ENCODE data around the gene SGIP1.
"Not testable (repeated sequence)": the region's sequence is repeated elsewhere in the genome, so short reads cannot be mapped to it uniquely, and the experiment has no call there.

Gene SGIP1

DNA sequence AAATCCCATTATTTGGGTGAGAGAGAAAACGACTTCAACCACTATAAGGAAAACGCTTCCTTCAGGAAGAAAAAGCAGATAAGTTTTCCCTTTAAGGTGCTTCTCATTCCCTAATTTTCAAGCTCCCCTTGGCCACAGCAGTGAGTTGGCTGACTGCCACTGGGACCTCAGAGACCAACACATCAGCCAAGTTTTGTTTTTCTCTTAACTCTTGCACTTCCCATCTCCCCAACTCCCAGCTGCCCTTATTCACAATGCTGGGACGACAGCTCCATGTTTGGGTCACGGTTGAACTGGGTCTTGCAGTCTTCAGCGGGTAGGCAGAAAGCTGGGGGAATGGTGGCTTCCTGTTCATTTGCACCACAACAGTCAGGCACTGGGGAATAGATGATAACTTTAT lies 18.9 kb downstream of the SGIP1 start:
- DNase-seq (ENCODE audit: low read depth, low spot score), result peak; percentile 49

- DNase-seq (ENCODE audit: low read depth, low spot score), result peak; percentile 65
These were observed 19.9 kb downstream of the SGIP1 start for GRCh38 chr1:66553846-66554245.

DNA sequence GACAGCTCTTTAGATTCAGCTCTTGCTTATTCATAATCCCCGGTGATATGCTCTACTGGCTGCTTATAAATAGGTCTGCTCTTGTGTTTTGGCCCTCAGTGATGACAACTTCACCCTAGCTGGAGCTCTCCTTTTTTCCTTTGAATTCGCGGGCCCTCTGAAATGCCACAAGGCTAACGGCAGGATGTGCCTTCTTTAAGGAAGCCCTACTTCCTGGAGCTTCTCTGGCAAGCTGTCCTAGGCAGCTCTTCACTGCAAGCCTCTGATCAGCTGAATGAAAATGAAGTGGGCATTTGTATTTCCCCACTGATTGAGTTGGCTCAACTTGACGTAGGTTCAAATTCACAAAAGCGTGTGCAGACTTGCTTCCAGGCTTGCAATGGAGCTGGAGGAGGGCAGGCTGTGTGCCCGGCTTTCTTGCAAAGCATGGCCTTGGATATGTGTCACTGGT lies 22.2 kb downstream of the SGIP1 start:
- no peak for DNase-seq (ENCODE audit: low read depth, low spot score)

GRCh38 chr1:66557157-66557556 lies 23.2 kb downstream of the SGIP1 start:
- DNase-seq (ENCODE audit: low read depth, low spot score), result no peak

- DNase-seq (ENCODE audit: low read depth, low spot score), result no peak
These were observed 25.6 kb downstream of the SGIP1 start for GRCh38 chr1:66559517-66559916.

GRCh38 chr1:66562561-66562960 lies 28.6 kb downstream of the SGIP1 start:
- no peak for DNase-seq (ENCODE audit: low read depth, low spot score)

DNA sequence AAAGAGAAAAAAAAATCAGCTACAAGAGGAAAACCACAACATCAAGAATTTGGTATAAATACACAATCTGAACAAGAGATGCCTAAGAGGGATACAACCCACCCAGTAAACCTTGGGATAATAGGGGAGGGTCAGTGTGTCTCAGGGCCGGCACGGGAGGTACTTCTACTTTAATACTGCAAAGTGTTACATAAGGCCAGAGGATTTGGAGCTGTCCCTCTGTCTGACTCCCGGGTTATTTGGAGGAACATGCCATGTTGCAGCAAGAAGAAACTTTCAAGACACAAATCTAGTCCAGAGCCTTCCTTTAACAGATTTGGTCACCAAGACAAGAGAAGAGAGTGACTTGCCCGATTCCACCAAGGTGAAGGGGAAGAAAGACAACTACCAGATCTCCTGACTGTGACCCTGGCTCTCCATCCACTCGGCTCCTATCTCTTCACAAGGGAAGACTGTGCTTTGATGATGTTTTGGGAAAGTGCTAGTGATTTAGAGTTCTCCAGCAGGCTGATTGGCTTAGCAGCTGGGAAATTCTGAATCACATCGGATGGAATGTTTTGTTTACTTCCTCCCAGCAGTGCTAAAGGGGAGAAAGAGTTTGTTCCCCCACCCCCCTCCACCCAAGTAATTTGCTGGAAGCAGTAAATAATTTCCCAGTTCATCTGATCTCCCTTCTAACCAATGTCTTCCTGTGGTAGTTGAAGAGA lies 29.3 kb downstream of the SGIP1 start:
- DNase-seq (ENCODE audit: low read depth, low spot score), result peak; percentile 89

DNA sequence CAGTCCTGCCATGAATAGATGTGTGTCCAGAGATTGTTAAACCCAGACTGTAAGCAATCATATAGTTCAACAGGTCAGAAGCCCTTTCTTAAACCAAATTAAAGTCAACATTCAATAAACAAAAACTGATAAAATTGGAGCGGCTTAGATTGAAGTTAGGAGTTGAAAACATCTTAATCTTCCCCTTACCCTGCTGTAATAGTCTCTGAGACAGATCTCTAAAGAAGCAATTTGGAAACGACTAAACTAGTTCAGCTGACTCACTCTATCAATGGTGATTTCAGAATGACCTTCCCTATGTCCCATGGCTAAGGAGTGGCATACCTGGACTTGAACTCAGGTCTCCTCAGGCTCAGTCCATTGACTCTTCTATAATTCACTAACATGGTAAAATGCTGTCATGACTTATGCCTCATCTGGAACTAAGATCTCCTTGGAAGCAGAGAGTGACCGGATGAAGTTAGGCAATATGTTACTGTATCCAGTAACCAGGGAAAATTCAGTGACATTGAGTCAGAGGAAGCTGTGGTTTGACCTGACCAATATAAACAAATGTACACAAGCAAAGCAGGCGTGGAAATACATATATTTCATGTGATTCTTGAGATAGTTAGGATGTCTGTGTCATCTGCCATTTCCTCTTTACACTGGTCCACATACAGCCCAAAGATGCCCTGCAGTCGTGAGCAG lies 30.1 kb downstream of the SGIP1 start:
- peak; percentile 72 for DNase-seq (ENCODE audit: low read depth, low spot score)

DNA sequence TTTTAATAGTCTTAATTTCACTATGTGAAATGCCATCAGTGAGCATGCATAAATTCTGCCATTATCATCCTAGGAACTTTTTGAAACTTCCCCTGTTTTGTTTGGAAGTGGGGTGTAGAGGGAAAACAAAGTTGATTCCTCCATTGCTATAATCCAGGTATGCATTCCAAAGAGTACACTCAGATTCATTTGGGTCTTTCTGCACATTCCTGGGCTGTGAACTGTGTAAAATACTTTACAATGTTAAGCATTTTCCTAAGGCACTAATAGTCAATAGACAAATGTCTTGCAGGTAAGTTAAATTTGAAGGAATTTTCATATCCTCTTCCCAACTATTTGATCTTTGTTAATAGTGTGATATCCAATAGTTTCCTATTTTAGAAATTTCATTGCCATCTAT lies 36.2 kb downstream of the SGIP1 start:
- DNase-seq (ENCODE audit: low read depth, low spot score), result peak; percentile 44

DNA sequence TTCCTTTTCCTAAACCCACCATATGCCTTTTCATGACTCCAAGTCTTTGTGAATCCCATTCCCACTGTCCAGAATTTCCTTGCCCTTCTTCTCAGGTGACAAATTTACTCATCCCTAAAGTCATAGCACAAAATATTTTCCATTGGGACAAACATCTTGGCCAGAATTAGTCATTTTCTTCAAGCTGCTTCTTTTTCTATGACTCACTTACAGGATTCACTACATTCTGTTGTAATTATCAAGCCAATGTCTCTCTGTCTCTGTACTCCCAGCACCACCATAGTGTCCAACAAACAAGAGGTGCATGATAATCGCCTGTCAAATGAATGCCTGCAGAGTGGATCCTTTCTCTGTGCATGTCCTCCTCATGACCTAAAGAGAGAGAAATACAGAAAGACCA lies 37.8 kb downstream of the SGIP1 start:
- DNase-seq (ENCODE audit: low read depth, low spot score), result no peak

DNA sequence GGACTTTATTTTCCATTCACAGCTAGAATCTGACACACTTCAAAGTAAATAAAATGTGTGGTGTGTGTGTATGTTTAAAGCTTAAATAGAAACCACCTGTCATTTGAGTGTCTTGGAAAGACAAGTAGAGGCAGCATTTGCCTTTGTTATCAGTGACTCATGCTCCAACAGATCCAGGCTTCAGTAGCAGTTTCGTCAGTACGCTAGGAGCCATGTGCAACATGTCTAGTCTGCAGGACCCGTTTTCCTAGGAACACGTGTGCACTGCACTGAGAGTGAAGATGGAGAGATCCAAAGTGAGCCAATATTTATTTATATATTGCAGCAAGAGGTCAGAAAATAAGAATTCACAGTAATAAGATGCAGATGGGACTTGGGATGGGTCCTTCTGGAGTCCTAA lies 41.8 kb downstream of the SGIP1 start:
- DNase-seq (ENCODE audit: low read depth, low spot score), result no peak

DNA sequence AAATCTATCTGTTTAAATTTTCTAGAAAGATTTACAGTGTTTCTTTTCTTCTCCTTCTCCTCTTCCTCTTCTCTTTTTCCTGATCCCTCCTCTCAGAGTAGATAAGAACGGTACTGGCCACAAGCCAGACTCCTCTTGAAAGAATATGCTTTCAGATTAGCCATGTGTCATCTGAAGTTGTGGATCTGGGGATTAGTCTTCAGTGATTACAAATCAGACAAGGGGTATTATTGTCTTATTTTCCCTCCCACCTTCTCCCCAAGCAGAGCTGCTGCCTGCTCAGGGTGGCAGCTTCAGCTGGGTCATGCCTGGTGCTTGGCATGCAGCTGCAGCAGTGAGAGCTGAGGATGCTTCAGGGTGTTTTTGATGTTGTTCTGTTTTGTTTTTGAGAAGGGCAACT lies 42.7 kb downstream of the SGIP1 start:
- no peak for DNase-seq (ENCODE audit: low read depth, low spot score)

DNA sequence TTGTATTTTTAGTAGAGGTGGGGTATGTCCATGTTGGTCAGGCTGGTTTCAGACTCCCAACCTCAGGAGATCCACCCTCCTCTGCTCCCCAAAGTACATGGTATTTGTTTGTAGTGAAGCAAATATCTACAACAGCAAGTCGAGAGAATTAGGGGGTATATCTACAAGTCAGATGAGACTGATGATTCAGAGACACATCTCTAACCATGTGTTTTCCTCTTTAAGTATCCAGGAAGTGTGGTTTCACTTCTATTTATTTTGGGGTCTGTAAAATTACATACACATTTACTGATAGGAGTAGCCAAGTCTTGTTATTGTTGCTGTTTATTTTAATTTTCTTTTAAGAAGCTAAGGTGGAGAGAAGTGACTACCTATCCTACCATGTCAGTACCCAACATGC lies 44.9 kb downstream of the SGIP1 start:
- no peak for DNase-seq (ENCODE audit: low read depth, low spot score)

DNA sequence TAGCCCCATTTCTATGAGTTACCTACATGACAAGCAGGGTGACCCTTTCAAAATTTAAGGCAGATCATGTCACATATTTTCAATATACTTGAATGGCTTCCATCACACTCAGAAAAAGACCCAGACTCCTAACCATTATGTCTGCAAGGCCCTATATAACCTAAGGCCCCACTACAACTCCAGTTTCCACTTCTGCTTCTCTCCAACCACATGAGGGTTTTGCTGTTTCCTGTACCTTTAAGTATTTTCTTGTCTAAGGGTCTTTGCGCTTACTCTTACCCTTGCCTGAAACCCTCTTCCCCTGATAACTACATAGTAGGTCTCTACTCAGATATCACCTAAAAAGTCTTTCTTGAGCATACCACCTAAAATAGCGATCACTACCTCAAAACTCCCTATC lies 46.1 kb downstream of the SGIP1 start:
- no peak for DNase-seq (ENCODE audit: low read depth, low spot score)

DNA sequence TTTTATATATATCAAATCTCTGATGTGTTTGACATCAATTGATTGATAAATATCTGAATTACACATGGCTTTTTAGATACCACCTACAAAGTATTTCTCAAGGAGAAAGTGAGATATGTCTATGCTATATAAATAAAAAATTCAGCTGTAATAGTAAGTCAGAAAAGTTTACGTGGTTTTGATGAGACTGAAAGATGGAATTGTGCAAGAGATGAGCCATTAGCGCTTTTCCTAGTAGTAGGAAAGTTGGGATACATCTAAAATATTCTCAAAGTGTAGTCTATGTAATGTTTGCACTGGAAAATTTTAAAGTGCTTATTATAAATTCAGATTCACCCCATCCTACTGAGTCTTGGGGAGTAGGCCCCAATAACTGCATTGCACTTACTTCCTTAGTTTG lies 49.1 kb downstream of the SGIP1 start:
- DNase-seq (ENCODE audit: low read depth, low spot score), result no peak

- no peak for DNase-seq (ENCODE audit: low read depth, low spot score)
These were observed 51.0 kb downstream of the SGIP1 start for GRCh38 chr1:66585002-66585401.

GRCh38 chr1:66589326-66589725 lies 55.4 kb downstream of the SGIP1 start:
- DNase-seq (ENCODE audit: low read depth, low spot score), result no peak

DNA sequence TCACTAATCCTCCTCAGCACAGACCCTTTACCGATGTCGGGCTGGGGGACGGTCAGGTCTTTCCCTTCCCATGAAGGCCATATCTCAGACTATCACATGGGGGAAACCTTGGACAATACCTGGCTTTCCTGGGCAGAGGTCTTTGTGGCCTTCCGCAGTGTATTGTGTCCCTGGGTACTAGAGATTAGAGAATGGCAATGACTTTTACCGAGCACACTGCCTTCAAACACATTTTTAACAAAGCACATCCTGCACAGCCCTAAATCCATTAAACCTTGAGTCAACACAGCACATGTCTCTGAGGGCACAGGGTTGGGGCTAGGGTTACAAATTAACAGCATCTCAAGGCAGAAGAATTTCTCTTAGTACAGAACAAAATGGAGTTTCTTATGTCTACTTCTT lies 58.2 kb downstream of the SGIP1 start:
- DNase-seq (ENCODE audit: low read depth, low spot score), result not testable (repeated sequence)

- DNase-seq (ENCODE audit: low read depth, low spot score), result no peak
These were observed 62.2 kb downstream of the SGIP1 start for GRCh38 chr1:66596191-66596590.

GRCh38 chr1:66597500-66597899 lies 63.5 kb downstream of the SGIP1 start:
- DNase-seq (ENCODE audit: low read depth, low spot score), result no peak

- peak; percentile 77 for DNase-seq (ENCODE audit: low read depth, low spot score)
These were observed 64.7 kb downstream of the SGIP1 start for GRCh38 chr1:66598670-66599069.

DNA sequence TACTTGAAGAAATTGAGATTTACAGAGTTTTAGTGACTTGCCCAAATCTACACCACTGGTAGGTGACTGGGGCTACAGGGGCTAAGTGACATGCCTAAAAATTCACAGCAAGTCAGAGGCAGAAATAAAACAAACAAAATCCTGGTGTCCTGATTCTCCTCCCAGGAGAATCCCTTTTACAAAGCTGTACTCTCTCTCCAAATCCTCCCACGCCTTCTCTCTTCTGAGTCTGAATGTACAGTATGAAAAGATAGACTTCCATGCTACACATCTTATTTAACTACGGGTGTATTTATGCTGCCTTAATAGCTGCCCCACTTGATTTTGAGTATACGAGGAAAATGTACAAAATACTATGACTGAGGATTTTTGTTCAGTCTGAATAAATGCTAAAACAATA lies 65.4 kb downstream of the SGIP1 start:
- DNase-seq (ENCODE audit: low read depth, low spot score), result no peak

Data from astrocyte of the hippocampus (primary cell).